GM12873 (cell line): ENCODE results near the gene RMRP.

Experiments
- CTCF ChIP-seq: IDR thresholded peaks from 2 replicates; pipeline ENCODE4 v1.5.1; 2012; ENCODE audit warnings: low read depth, mild to moderate bottlenecking, moderate library complexity, low read length, control low read depth; ENCODE audit not compliant: insufficient read depth; ENCODE audit errors: missing control alignments

Gene RMRP

GRCh38 chr9:35628389-35628991, 29.3 kb downstream of the RMRP start:
- no peak for TF ChIP-seq CTCF

DNA sequence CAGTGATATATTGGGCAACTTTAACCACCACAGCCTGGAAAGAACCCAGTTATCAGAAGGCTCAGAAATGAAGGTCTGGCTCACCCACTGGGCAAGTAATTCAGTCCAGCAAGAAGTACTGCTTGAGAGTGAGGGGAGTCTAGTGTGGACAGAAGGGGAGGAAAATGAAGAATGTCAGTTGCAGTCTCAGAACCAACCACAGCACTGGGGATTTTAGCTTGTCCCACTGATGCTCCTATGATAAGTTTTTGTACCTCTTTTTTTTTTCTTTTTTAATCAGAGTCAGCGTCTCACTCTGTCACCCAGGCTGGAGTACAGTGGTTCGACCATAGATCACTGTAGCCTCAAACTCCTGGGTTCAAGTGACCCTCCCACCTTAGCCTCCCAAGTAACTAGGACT, 30.2 kb downstream of the RMRP start:
- TF ChIP-seq CTCF, result no peak

DNA sequence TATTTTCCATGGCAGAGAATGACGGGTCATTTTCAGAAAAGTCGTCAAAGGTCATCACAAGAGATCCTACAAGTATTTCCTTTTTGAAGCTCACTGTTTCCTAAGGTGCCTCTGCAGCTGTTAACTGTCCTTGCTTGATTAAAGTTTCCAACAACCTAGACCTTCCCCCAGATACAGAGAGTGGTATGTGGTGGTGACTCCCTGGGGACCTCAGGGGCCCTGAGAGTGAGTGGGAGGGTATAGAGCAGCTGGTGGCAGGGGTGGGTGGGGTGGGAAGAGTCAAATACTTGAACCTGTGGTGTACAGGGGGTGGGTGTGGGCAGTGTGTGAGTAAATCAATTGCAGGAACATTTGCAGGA, 38.0 kb downstream of the RMRP start:
- TF ChIP-seq CTCF, result no peak

GRCh38 chr9:35618854-35619799, 38.7 kb downstream of the RMRP start:
- TF ChIP-seq CTCF, result no peak

DNA sequence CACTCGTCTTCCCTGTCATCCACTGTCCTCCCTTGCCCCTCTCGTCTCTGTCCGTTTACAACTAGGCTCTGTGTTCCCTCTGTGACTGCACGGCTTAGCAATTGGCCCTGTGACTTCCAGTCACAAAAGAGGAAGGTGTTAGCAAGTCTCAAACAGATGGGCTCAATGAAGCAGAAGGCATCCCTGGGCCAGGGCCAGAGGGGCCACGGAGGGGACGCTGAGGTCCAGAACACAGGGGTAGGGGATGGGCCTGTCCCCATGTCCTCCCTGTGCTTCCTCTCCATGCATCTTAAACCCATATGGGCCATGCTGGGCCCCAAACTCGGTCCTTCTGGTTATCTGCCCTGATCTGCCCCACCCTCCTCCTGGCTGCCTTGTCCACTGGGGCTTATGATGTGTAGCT, 39.5 kb downstream of the RMRP start, which contains the start of gene CD72:
TSS of gene CD72 (minus strand) at position 89 of the 403 bp plus-strand sequence. CDS start 110 bp downstream, outside the sequence.
- TF ChIP-seq CTCF, result no peak

- no peak for TF ChIP-seq CTCF
Measured at GRCh38 chr9:35617548-35617947, 40.3 kb downstream of the RMRP start.

DNA sequence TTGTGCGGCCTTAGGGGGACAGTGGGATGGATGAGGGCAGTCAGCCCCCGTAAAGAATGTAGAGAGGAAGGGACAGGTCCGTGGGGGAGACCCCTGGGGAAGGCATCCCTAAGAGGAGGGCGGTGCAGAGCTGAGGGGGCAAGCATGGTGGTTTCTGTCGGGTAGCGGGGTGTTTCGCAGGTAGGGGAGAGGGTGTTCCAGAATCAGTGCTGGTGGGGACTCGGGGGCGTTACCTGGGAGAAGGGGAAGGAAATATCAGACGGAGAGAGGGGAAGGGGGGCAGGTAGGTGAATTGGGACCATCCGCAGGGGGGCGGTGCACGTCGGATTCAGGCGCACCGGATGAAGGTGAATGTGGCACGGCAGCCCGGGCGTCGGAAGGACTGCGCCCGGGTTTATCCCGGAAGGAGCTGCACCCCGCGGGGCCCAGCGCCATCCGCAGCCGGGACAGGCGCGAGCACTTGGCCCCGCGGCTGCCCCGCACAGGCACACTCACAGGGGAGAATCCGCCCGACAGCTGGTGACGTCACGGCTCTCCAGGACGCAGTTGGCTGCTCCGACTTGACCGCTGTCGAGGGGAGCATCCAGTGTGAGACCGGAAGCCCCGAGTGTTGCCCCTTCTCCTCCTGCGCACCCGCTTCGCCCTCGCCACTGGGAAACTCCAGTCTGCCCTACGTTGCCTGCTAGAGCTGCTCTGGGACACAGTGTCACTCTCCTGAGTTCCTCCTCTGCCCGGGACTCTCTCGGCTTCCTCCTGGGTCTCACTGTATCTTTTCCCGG, 40.9 kb downstream of the RMRP start:
- TF ChIP-seq CTCF, result peak; percentile 48
